ENCODE results near the gene PGBD5. TPM values are rescaled to one million over a fixed set of nuclear protein-coding genes. Genes with fewer than 3 reads are reported as not detected.

Gene PGBD5
- total RNA-seq, 1 donor from 2014 or later: 16.2 TPM

- H3K27me3 Mint-ChIP-seq: no peaks in the 10 kb centered on the region
- no peak overlapping the region for H3K4me3 Mint-ChIP-seq (ENCODE audit: low read depth)
- no peaks in the 10 kb centered on the region for H3K36me3 Mint-ChIP-seq (ENCODE audit: insufficient read depth)
- TF ChIP-seq, protein P1, sequence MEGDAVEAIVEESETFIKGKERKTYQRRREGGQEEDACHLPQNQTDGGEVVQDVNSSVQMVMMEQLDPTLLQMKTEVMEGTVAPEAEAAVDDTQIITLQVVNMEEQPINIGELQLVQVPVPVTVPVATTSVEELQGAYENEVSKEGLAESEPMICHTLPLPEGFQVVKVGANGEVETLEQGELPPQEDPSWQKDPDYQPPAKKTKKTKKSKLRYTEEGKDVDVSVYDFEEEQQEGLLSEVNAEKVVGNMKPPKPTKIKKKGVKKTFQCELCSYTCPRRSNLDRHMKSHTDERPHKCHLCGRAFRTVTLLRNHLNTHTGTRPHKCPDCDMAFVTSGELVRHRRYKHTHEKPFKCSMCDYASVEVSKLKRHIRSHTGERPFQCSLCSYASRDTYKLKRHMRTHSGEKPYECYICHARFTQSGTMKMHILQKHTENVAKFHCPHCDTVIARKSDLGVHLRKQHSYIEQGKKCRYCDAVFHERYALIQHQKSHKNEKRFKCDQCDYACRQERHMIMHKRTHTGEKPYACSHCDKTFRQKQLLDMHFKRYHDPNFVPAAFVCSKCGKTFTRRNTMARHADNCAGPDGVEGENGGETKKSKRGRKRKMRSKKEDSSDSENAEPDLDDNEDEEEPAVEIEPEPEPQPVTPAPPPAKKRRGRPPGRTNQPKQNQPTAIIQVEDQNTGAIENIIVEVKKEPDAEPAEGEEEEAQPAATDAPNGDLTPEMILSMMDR (IDR thresholded peaks at IDR 0.05; ENCODE audit: unreplicated experiment): no peak
- no peak for DNase-seq (ENCODE audit: low spot score, unreplicated experiment)
- H3K27ac Mint-ChIP-seq: no peak overlapping the region
- H3K4me1 Mint-ChIP-seq (ENCODE audit: low read depth): no peaks in the 10 kb centered on the region
- no peaks in the 10 kb centered on the region for H3K9me3 Mint-ChIP-seq (ENCODE audit: low read depth)
These were observed 26.2 kb downstream of the PGBD5 start for GRCh38 chr1:230400007-230400344.

DNA sequence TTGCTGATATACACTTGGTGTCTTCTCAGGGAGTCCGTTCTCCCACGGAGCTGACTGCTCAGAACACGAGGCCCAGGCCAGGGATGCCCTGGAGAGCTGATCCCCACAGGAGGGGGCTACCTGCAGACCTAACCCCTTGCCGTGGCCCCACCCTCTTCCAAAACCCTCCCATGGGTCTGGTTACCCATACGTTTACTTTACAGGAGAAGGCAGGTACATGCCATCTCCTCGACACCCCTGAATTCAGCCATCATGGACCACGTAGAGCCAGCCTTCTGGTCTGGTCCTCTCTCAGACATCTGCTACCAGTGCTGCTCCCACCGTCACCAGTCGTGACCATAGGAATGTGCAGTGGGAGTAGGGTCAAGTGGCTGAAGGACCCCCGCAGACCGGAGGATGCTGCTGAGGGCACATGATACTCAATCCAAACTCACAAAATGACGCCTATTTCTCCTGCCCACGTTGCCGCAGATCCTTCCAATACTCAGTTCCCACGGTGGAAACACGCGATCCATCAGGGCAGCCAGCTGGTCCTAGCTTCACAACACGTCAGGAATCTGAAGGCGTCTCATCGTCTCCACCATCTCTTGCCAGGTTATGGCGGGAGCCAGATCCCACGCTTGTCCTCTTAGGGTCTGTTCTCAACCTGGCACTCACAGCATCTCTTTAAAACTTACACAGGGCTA, 26.7 kb downstream of the PGBD5 start:
- no peaks in the 10 kb centered on the region for H3K4me1 Mint-ChIP-seq (ENCODE audit: low read depth)
- TF ChIP-seq, protein P1 (IDR thresholded peaks at IDR 0.05; ENCODE audit: unreplicated experiment): no peak
- no peak for DNase-seq (ENCODE audit: low spot score, unreplicated experiment)
- H3K9me3 Mint-ChIP-seq (ENCODE audit: low read depth): no peaks in the 10 kb centered on the region
- H3K4me3 Mint-ChIP-seq (ENCODE audit: low read depth): no peak overlapping the region
- H3K36me3 Mint-ChIP-seq (ENCODE audit: insufficient read depth): no peaks in the 10 kb centered on the region
- H3K27me3 Mint-ChIP-seq: no peaks in the 10 kb centered on the region
- H3K27ac Mint-ChIP-seq: no peak overlapping the region

DNA sequence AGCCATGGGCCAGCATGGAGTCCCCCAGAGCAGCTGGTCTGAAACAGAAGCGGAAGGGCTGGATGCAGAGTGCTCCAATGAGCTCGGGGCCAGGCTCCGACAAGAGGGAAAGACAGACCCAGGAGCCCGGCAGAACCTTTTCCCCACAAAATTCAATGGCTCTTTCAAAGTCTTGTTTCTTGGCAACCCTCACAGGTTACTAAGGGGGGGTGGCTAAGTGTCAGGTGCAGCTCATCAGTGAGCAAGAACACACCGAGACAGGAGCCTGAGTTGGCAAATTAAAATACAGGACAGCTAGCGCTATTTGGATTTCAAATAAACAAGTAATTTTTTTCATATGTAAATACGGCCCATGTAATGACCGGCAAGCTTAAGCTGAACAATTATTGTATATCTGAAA, 27.3 kb downstream of the PGBD5 start:
- Mint-ChIP-seq H3K4me3 (ENCODE audit: low read depth) (no peak overlapping the region), H3K27me3 (peaks cover 2% of the 10 kb centered on the region), H3K27ac (no peak overlapping the region), H3K9me3 (ENCODE audit: low read depth) (no peaks in the 10 kb centered on the region), H3K36me3 (ENCODE audit: insufficient read depth) (no peaks in the 10 kb centered on the region), H3K4me1 (ENCODE audit: low read depth) (no peaks in the 10 kb centered on the region)
- DNase-seq (ENCODE audit: low spot score, unreplicated experiment): no peak
- TF ChIP-seq, protein P1 (IDR thresholded peaks at IDR 0.05; ENCODE audit: unreplicated experiment): no peak

- Mint-ChIP-seq H3K36me3 (ENCODE audit: insufficient read depth) (no peaks in the 10 kb centered on the region), H3K4me3 (ENCODE audit: low read depth) (no peak overlapping the region), H3K9me3 (ENCODE audit: low read depth) (no peaks in the 10 kb centered on the region), H3K27me3 (peaks cover 4% of the 10 kb centered on the region), H3K27ac (no peak overlapping the region), H3K4me1 (ENCODE audit: low read depth) (no peaks in the 10 kb centered on the region)
- TF ChIP-seq, protein P1 (IDR thresholded peaks at IDR 0.05; ENCODE audit: unreplicated experiment): no peak
- DNase-seq (ENCODE audit: low spot score, unreplicated experiment): no peak
These were observed 29.2 kb downstream of the PGBD5 start for GRCh38 chr1:230396966-230397365.

DNA sequence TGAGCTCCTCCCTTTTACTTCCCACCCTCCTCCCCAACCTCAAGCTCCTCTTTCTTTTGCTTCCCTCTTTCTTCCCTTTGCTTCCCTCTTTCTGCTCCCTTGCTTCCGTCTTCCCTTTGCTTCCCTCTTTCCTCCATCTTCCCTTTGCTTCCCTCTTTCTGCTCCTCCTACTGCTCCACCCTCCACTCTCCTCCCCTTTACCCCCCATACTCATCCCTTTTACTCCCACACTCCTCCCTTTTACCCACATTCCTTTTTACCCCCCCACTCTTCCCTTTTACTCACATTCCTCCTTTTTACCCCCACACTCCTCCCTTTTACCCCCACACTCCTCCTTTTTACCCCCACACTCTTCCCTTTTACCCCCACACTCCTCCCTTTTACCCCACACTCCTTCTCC, 30.2 kb downstream of the PGBD5 start:
- no peaks in the 10 kb centered on the region for H3K9me3 Mint-ChIP-seq (ENCODE audit: low read depth)
- H3K27me3 Mint-ChIP-seq: peaks cover 4% of the 10 kb centered on the region
- TF ChIP-seq, protein P1 (IDR thresholded peaks at IDR 0.05; ENCODE audit: unreplicated experiment): no peak
- no peak overlapping the region for H3K4me3 Mint-ChIP-seq (ENCODE audit: low read depth)
- H3K4me1 Mint-ChIP-seq (ENCODE audit: low read depth): no peaks in the 10 kb centered on the region
- no peak overlapping the region for H3K27ac Mint-ChIP-seq
- no peaks in the 10 kb centered on the region for H3K36me3 Mint-ChIP-seq (ENCODE audit: insufficient read depth)
- DNase-seq (ENCODE audit: low spot score, unreplicated experiment): no peak
